ENCODE measurements around the gene APMAP. TPM values are rescaled to one million over a fixed set of nuclear protein-coding genes. Genes with fewer than 3 reads are reported as not detected.
"Not testable (repeated sequence)": the region's sequence is repeated elsewhere in the genome, so short reads cannot be mapped to it uniquely, and the experiment has no call there.

The APMAP gene
- total RNA-seq, 1 donor from 2014 or later = 29.7 TPM

DNA sequence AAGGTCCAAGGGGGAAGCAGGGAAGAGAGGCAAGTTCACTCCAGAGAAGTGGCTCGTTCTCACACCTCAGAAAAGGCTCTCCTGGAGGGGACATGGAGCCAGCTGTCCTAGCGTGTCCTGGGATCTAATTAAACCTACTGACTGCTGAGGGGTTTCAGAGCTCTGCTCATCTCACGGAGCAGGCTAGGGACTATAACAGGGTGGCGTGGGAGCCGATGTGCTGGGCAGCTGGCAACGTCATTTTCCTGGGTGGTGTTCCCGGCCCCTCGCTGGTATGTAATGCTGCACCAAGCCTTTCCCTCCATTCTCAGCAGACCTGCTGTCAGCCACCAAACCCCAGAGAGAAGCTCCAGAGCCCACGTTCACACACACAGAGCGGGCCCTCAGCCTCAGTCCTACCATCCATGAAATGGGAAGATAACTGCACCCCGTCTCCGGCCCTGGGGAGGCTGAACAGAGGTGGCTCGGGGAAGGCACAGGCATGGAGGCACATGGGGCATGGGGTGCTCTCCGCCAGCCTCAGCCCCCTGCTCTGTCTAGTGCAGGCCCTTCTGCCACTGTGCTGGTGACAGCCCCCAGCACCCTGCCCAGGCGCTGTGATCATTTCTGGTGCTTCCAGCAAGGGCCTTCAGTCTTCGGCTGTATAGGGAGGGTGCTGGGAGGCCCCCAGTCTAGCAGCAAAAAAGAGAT, 41.6 kb downstream of the APMAP start:
- H3K27ac ChIP-seq = peak overlapping the region; percentile 45
- TF ChIP-seq, protein P1, sequence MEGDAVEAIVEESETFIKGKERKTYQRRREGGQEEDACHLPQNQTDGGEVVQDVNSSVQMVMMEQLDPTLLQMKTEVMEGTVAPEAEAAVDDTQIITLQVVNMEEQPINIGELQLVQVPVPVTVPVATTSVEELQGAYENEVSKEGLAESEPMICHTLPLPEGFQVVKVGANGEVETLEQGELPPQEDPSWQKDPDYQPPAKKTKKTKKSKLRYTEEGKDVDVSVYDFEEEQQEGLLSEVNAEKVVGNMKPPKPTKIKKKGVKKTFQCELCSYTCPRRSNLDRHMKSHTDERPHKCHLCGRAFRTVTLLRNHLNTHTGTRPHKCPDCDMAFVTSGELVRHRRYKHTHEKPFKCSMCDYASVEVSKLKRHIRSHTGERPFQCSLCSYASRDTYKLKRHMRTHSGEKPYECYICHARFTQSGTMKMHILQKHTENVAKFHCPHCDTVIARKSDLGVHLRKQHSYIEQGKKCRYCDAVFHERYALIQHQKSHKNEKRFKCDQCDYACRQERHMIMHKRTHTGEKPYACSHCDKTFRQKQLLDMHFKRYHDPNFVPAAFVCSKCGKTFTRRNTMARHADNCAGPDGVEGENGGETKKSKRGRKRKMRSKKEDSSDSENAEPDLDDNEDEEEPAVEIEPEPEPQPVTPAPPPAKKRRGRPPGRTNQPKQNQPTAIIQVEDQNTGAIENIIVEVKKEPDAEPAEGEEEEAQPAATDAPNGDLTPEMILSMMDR (IDR thresholded peaks at IDR 0.05) = no peak
- TF ChIP-seq POLR2A (IDR thresholded peaks at IDR 0.05) (no peak), POLR2AphosphoS5 (IDR thresholded peaks at IDR 0.05; ENCODE audit: insufficient read depth in 1 of 2, low read depth in 1 of 2) (no peak)
- no peaks in the 10 kb centered on the region for H3K4me1 ChIP-seq
- H3K4me3 ChIP-seq = peak overlapping the region in 1 of 2 donors; percentile 13
- DNase-seq (ENCODE audit: extremely low spot score in 2 of 2) = peak in 1 of 2 donors; percentile 64
- no peaks in the 10 kb centered on the region for H3K36me3 ChIP-seq
- no peaks in the 10 kb centered on the region for H3K9me3 ChIP-seq
- intact Hi-C loops (cut with DNase I) = no loop called here
- H3K27me3 ChIP-seq = no peaks in the 10 kb centered on the region

DNA sequence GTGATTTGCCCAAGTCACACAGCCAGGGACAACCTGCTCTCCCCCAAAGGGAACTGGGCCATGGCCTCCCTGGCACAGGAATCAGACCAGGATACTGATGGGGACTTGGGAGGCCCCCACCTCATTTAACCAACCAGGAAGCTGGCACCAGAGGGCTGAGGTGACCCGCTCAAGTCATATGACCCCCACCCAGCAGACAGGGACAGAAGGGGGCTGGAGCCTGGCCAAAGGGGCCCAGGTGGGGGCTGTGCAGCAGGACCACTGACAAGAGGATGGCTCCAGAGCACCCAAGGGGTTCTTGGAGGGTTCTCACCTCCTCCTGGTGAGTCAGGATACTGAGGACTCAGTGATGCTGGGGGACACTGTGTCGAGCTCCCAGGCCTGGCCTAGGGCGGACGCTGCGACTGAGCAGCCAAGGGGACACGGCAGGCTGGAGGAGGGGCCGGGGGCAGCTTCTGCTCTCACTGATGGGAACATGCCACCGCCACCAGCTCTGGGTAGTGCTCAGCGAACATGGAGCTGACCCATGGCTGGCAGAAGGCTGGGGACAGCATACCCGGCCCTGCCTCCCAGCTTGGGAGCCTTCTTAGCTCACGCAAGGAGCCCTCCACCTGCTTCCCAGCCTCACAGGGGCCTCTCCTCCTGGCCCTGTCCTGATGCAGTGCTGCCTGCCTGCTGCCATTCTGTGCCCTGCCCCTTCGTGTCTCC, 42.3 kb downstream of the APMAP start:
- H3K4me1 ChIP-seq = no peaks in the 10 kb centered on the region
- peak overlapping the region; percentile 13 to 16 for H3K4me3 ChIP-seq
- H3K9me3 ChIP-seq = no peaks in the 10 kb centered on the region
- H3K27ac ChIP-seq = peak overlapping the region; percentile 45
- H3K36me3 ChIP-seq = no peaks in the 10 kb centered on the region
- TF ChIP-seq POLR2AphosphoS5 (IDR thresholded peaks at IDR 0.05; ENCODE audit: insufficient read depth in 1 of 2, low read depth in 1 of 2) (no peak), POLR2A (IDR thresholded peaks at IDR 0.05) (no peak)
- TF ChIP-seq, protein P1 (IDR thresholded peaks at IDR 0.05) = no peak
- intact Hi-C loops (cut with DNase I) = no loop called here
- H3K27me3 ChIP-seq = no peaks in the 10 kb centered on the region
- DNase-seq (ENCODE audit: extremely low spot score in 2 of 2) = peak; percentile 83 to 93

DNA sequence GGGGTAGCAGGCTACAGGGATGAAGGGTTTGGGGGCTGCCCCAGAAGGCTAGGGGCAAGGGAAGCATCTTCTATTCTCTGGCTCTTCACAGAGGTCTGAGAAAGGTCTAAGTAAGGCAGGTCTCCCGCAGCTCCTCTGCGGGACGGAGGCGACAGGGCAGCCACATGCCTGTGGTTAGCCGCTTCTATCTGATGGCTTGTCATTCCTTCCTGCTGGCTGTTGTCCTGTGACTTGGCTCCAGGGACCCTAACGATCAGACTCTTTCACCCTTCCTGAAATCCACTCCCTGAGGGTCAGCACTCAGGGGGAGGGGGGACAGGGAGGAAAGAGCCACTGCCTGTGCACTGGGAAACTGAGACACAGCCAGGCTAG, 42.8 kb downstream of the APMAP start:
- Histone ChIP-seq H3K27ac (peak overlapping the region; percentile 45), H3K27me3 (no peaks in the 10 kb centered on the region), H3K36me3 (no peaks in the 10 kb centered on the region), H3K4me1 (no peaks in the 10 kb centered on the region), H3K9me3 (no peaks in the 10 kb centered on the region), H3K4me3 (peak overlapping the region; percentile 16 to 25)
- no peak for DNase-seq (ENCODE audit: extremely low spot score in 2 of 2)
- TF ChIP-seq POLR2A (IDR thresholded peaks at IDR 0.05) (no peak), POLR2AphosphoS5 (IDR thresholded peaks at IDR 0.05; ENCODE audit: insufficient read depth in 1 of 2, low read depth in 1 of 2) (no peak)
- TF ChIP-seq, protein P1 (IDR thresholded peaks at IDR 0.05) = no peak
- intact Hi-C loops (cut with DNase I) = no loop called here

DNA sequence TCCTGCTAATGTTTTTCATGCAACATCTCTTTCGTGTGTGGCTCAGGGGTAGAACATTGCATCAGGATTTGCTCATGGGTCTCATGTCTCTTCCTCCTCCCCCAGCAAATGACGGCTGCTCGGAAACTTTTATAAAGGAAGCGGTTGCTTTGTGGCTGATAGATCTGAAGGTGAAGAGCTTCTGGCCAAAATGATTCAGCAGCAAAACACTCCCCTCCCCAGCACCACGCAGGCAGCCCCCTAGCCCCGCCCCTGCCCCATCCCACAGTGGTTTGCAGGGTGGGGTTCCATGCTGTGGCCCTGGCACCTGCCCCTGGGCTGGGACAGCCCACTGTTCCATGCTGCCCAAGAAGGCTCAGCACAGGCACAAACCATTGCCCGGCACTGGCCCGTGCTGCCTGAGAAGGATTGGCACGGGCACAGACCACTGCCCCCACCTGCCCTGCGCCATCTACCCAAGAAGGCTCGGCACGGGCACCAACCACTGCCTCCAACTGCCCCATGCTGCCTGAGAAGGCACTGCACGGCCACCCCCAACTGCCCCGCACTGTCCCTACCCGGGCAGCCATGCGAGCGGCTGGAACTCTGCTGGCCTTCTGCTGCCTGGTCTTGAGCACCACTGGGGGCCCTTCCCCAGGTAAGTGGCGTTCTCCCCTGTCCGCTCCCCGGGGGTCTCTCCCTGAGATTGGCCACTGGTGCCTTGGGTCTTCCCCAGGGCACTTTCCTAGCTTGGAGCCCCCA, 43.4 kb downstream of the APMAP start, which contains the start of gene CST7:
CST7 (plus strand) TSS at position 331 of the 741 bp plus-strand sequence; CDS start at position 568, 237 bp downstream.
- TF ChIP-seq, protein P1 (IDR thresholded peaks at IDR 0.05) = no peak
- peak in 1 of 2 donors; percentile 47 for TF ChIP-seq POLR2AphosphoS5 (IDR thresholded peaks at IDR 0.05; ENCODE audit: insufficient read depth in 1 of 2, low read depth in 1 of 2)
- no peaks in the 10 kb centered on the region for H3K4me1 ChIP-seq
- no peaks in the 10 kb centered on the region for H3K9me3 ChIP-seq
- DNase-seq (ENCODE audit: extremely low spot score in 2 of 2) = peak in 1 of 2 donors; percentile 95
- intact Hi-C loops (cut with DNase I) = no loop called here
- peak within 1 kb of the TSS; percentile 45 for H3K27ac ChIP-seq
- H3K4me3 ChIP-seq = peak within 1 kb of the TSS; percentile 16 to 25
- no peaks in the 10 kb centered on the region for H3K27me3 ChIP-seq
- no peaks in the 10 kb centered on the region for H3K36me3 ChIP-seq

DNA sequence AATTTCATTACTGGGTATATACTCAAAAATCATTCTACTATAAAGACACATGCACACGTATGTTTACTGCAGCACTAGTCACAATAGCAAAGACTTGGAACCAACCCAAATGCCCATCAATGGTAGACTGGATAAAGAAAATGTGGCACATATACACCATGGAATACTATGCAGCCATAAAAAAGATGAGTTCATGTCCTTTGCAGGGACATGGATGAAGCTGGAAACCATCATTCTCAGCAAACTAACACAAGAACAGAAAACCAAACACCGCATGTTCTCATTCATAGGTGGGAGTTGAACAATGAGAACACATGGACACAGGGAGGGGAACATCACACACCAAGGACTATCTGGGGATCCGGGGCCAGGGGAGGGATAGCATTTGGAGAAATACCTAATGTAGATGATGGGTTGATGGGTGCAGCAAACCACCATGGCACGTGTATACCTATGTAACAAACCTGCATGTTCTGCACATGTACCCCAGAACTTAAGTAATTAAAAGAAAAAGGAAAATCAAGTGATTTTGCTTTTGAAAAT, 44.1 kb downstream of the APMAP start:
- H3K27ac ChIP-seq; H3K27me3 ChIP-seq; H3K36me3 ChIP-seq; intact Hi-C loops (cut with DNase I); H3K9me3 ChIP-seq; H3K4me1 ChIP-seq; H3K4me3 ChIP-seq; DNase-seq (ENCODE audit: extremely low spot score in 2 of 2): not testable (repeated sequence)

DNA sequence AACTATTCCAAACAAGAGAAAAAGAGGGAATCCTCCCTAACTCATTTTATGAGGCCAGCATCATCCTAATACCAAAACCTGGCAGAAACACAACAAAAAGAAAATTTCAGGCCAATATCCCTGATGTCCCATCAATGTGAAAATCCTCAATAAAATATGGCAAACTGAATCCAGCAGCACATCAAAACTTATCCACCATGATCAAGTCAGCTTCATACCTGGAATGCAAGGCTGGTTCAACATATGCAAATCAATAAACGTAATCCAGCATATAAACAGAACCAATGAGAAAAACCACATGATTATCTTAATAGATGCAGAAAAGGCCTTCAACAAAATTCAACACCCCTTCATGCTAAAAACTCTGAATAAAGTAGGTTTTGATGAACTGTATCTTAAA, 46.2 kb downstream of the APMAP start:
- H3K9me3 ChIP-seq; H3K36me3 ChIP-seq; H3K27me3 ChIP-seq; DNase-seq (ENCODE audit: extremely low spot score in 2 of 2); H3K4me3 ChIP-seq; intact Hi-C loops (cut with DNase I); H3K4me1 ChIP-seq; H3K27ac ChIP-seq: not testable (repeated sequence)
